Choroid plexus epithelial cell (primary cell): ENCODE results near the gene QSOX1.

Source experiments
- DNase-seq: peaks from one replicate; pipeline ENCODE4 v3.0.0-alpha.2; 2010; ENCODE audit warnings: low read depth
- H3K4me3 ChIP-seq: 2 replicates; pipeline ENCODE4 v1.5.1; 2011; ENCODE audit warnings: low read depth, mild to moderate bottlenecking, control low read depth, low read length, moderate library complexity
- TF ChIP-seq, protein P1 (sequence below): conservative IDR thresholded peaks from 2 replicates; pipeline ENCODE4 v1.5.1; 2011; ENCODE audit warnings: low read depth, mild to moderate bottlenecking, control low read depth, inconsistent platforms, low read length, moderate library complexity

Gene QSOX1

DNA sequence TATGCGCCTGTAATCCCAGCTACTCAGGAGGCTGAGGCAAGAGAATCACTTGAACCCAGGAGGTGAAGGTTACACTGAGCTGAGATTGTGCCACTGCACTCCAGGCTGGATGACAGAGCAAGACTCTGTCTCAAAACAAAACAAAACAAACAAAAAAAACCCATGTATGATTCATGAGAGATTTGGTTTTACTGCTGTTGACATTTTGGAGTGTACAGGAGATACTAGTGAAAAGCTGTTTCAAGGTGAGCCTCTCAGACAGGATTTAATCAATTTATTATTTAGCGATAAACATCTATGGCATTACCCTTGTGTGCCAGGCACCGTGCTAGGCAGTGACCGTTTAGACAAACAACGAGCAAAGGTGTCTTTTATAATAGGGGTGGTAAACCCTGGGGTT lies 91.9 kb downstream of the QSOX1 start:
- TF ChIP-seq, protein P1, sequence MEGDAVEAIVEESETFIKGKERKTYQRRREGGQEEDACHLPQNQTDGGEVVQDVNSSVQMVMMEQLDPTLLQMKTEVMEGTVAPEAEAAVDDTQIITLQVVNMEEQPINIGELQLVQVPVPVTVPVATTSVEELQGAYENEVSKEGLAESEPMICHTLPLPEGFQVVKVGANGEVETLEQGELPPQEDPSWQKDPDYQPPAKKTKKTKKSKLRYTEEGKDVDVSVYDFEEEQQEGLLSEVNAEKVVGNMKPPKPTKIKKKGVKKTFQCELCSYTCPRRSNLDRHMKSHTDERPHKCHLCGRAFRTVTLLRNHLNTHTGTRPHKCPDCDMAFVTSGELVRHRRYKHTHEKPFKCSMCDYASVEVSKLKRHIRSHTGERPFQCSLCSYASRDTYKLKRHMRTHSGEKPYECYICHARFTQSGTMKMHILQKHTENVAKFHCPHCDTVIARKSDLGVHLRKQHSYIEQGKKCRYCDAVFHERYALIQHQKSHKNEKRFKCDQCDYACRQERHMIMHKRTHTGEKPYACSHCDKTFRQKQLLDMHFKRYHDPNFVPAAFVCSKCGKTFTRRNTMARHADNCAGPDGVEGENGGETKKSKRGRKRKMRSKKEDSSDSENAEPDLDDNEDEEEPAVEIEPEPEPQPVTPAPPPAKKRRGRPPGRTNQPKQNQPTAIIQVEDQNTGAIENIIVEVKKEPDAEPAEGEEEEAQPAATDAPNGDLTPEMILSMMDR, result no peak
- H3K4me3 ChIP-seq, result no peak overlapping the region
- DNase-seq, result no peak

DNA sequence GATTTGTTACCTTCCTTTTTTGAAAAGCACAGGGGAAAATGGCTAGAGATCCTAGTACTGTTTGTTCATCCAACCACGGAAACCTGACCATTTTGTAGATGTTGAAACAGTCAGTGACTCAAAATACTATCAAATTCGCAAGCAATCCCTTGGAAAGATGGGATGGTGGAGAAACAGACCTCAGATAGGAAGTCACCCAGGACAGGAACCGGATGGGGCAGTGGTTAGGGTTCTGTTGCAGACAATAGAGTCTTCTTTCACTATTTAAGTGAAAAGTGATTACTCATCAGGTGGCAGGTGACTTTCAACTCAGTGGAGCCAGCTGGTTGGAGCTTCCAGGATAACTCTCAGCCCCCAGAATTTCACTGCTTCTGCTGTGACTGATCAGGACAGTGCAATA lies 92.4 kb downstream of the QSOX1 start:
- H3K4me3 ChIP-seq, result no peak overlapping the region
- TF ChIP-seq, protein P1, result no peak
- peak; percentile 22 for DNase-seq

DNA sequence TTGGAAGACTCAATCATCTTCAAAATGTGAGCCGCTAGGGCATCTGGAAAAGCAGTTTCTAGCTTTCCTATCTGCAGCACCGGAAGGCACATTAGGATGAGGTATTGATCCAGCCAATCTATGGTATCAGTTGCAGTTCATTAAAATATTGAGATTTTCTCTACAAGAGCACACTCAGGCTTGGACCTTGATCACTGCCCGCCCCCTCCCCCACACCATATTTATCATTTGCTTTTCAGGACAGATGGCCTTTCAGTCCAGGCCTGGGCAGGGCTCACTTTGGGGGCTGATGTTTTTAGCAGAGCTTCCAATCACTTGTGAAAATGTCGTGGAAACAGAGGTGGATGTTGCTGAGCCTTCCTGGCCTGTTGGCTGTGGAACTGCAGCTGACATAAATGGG lies 92.9 kb downstream of the QSOX1 start:
- TF ChIP-seq, protein P1, result no peak
- no peak overlapping the region for H3K4me3 ChIP-seq
- no peak for DNase-seq

DNA sequence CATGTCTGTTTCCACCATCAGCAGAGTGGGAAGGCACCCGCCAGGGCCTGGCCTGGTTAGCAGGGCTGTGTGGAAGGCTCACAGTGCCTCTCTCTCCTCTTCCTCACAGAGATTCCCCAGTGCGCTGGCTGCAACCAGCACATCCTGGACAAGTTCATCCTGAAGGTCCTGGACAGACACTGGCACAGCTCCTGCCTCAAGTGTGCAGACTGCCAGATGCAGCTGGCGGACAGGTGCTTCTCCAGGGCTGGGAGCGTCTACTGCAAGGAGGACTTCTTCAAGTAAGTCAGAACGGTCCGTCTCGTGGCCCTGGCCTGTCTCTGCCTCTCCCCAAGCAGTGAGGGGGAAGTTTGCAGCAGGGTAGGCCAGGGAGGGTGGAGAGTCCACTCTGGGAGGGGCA lies 93.5 kb downstream of the QSOX1 start:
- TF ChIP-seq, protein P1, result no peak
- no peak overlapping the region for H3K4me3 ChIP-seq
- DNase-seq, result no peak

DNA sequence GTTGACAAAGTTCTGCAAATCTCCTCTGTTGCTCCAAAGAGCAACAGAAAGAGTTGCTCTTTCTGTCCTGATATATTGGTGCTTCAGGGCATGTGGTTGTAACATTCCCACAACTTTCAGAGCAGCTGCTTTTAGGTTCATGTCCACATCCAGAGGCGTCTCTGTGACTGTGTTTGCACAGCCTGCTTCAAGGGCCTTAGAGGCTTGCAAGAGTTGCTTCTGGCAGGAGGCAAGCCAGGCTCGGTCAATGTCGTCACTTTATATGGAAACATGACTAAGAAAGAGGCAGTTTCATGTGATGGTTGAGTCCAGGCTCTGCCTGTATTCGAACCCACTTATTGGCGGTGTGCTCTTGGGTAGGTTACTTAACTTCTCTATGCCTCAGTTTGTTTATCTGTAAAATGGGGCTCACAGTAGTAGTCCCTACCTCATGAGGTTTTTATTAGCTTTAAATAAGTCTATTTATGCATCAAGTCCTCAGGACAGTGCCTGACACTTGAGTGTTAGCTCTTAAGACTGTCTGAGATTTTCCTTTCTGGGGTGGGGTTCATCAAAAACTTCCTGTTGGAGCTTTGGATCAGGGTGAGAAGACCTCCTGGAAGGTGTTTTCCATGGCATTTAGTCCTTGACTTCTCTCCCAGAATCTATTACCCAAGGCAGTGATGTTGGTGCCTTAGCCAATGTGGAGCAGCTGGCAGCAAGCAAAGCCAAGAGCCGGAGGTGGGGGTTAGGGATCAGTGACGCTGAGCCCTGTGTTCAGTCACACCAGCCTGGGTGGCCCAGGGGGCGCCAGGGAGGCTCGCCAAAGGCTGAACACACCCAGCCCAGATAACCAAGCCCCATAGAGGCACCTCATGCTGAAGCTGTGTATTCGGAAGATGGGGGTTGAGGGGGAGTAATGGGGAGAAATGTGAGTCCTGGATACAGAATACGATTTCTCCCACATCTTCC lies 94.3 kb downstream of the QSOX1 start:
- no peak overlapping the region for H3K4me3 ChIP-seq
- TF ChIP-seq, protein P1, result no peak
- no peak for DNase-seq

DNA sequence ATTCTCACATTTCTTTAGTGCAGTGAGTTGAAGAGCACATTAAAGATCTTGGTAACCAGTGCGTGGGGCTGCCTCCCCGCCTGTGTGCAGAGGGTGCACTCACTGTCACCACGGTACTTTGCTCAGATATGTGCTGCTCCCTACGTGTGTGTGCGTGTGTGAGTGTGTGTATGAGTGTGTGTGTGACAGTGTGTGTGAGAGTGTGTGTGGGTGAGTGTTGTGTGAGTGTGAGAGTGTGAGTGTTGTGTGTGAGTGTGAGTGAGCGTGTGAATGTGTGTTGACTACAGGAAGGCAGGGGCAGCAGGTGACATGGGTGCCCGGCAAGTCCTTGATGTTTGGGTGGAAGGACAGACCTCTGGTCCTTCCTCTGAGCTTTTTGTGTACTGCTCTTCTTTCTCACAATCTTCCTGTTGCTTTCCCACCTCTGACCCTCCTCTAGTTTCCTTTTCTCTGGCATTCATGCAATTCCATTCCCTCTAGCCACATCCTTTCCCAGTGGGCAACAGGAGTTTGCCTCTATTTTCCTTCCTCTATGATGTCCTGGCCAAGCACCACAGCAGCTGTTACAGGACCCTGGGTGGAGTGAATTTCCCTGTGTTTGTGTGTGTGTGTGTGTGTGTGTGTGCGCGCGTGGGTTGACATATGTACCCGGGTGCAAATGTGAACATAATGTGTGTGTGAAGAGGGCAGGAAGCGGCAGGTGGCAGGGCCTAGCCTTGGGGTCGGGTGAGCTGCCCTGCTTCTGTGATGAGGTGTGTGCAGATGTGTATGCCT lies 95.2 kb downstream of the QSOX1 start:
- peak; percentile 18 for DNase-seq
- TF ChIP-seq, protein P1, result no peak
- H3K4me3 ChIP-seq, result no peak overlapping the region
